WI38 (cell line): ENCODE results near the gene MBOAT1.
"Not testable (repeated sequence)": the region's sequence is repeated elsewhere in the genome, so short reads cannot be mapped to it uniquely, and the experiment has no call there.

ENCODE experiments used
- H3K4me3 ChIP-seq: 2 replicates; pipeline ENCODE4 v1.5.1; 2011; ENCODE audit warnings: low read depth, mild to moderate bottlenecking, control low read depth, low read length
- TF ChIP-seq, protein P1 (sequence below): IDR thresholded peaks from 2 replicates; pipeline ENCODE4 v1.5.1; 2012; ENCODE audit warnings: low read depth, mild to moderate bottlenecking, control low read depth, low read length

Gene MBOAT1

GRCh38 chr6:20253021-20253420 is 40.8 kb upstream of the MBOAT1 start:
- TF ChIP-seq, protein P1, sequence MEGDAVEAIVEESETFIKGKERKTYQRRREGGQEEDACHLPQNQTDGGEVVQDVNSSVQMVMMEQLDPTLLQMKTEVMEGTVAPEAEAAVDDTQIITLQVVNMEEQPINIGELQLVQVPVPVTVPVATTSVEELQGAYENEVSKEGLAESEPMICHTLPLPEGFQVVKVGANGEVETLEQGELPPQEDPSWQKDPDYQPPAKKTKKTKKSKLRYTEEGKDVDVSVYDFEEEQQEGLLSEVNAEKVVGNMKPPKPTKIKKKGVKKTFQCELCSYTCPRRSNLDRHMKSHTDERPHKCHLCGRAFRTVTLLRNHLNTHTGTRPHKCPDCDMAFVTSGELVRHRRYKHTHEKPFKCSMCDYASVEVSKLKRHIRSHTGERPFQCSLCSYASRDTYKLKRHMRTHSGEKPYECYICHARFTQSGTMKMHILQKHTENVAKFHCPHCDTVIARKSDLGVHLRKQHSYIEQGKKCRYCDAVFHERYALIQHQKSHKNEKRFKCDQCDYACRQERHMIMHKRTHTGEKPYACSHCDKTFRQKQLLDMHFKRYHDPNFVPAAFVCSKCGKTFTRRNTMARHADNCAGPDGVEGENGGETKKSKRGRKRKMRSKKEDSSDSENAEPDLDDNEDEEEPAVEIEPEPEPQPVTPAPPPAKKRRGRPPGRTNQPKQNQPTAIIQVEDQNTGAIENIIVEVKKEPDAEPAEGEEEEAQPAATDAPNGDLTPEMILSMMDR, result no peak
- H3K4me3 ChIP-seq, result no peak overlapping the region

- H3K4me3 ChIP-seq, result no peak overlapping the region
- TF ChIP-seq, protein P1, result no peak
These were observed 40.0 kb upstream of the MBOAT1 start for GRCh38 chr6:20252311-20252710.

DNA sequence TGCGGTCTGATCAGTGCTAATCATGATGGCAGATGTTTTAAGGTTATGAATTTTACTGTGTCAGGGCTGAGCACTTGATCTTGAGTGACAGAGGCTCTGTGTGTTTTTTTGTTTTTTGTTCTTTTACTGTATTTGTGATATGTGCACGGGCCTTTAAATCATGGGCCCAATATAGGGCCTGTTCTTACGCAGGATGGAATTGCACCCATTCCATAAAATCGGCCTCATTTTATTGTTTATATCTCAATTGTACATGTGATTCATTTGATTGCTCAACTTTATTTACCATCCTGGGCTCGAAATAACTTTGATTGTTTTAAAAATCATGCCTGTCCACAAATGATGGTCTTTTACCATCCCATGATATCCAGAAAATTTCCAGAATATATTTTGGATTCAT is 39.3 kb upstream of the MBOAT1 start:
- TF ChIP-seq, protein P1, result no peak
- H3K4me3 ChIP-seq, result no peak overlapping the region

GRCh38 chr6:20246125-20246524 is 33.9 kb upstream of the MBOAT1 start:
- TF ChIP-seq, protein P1, result no peak
- H3K4me3 ChIP-seq, result no peak overlapping the region

- not testable (repeated sequence) for H3K4me3 ChIP-seq
These were observed 32.8 kb upstream of the MBOAT1 start for GRCh38 chr6:20244807-20245681.

DNA sequence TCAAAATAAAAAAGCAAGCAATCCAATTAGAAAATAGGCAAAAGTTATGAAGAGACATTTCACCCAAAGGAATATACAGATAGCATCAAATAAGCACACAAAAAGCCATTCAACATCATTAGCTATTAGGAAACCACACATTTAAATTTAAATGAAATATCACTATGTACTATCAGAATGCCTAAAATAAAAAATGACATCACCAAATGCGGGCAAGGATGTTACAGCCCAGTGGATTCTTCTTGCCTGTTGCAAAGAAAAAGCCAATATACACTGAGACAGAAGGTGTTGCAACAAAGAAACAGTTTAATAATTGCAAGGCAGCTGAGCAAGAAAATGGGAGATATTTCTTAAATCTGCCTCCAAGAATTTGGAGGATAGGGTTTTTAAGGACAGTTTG is 31.0 kb upstream of the MBOAT1 start:
- TF ChIP-seq, protein P1, result no peak
- no peak overlapping the region for H3K4me3 ChIP-seq

GRCh38 chr6:20242397-20242796 is 30.1 kb upstream of the MBOAT1 start:
- no peak overlapping the region for H3K4me3 ChIP-seq
- TF ChIP-seq, protein P1, result no peak

- TF ChIP-seq, protein P1, result no peak
- H3K4me3 ChIP-seq, result no peak overlapping the region
These were observed 28.8 kb upstream of the MBOAT1 start for GRCh38 chr6:20241102-20241501.
